Subcutaneous abdominal adipose tissue (tissue), 5 donors: ENCODE measurements around the gene RFX3.

Experiments
- H3K27ac ChIP-seq: one replicate; pipeline ENCODE4 v1.7.0; 2013; ENCODE audit warnings: low read depth, mild to moderate bottlenecking, inconsistent platforms, low read length, moderate library complexity
- H3K27me3 ChIP-seq, 5 donors: one replicate each; pipeline ENCODE4 v1.7.0; 2013; ENCODE audit warnings: low read length in 5 of 5, inconsistent platforms in 1 of 5; ENCODE audit not compliant: control insufficient read depth in 5 of 5, insufficient read depth in 4 of 5
- H3K36me3 ChIP-seq, 5 donors: one replicate each; pipeline ENCODE4 v1.7.0; 2013; ENCODE audit warnings: low read length in 5 of 5; ENCODE audit not compliant: control insufficient read depth in 5 of 5, insufficient read depth in 5 of 5
- H3K4me1 ChIP-seq, 5 donors: one replicate each; pipeline ENCODE4 v1.7.0; 2013; ENCODE audit warnings: low read length in 5 of 5, mild to moderate bottlenecking in 3 of 5, moderate library complexity in 1 of 5; ENCODE audit not compliant: control insufficient read depth in 5 of 5, insufficient read depth in 5 of 5
- H3K4me3 ChIP-seq, 5 donors: one replicate each; pipeline ENCODE4 v1.7.0; 2013; ENCODE audit warnings: low read length in 5 of 5, low read depth in 1 of 5
- H3K9ac ChIP-seq, 5 donors: one replicate each; pipeline ENCODE4 v1.7.0; 2013; ENCODE audit warnings: low read length in 5 of 5, mild to moderate bottlenecking in 4 of 5, moderate library complexity in 3 of 5
- H3K9me3 ChIP-seq, 5 donors: one replicate each; pipeline ENCODE4 v1.7.0; 2013; ENCODE audit warnings: low read length in 5 of 5; ENCODE audit not compliant: control insufficient read depth in 5 of 5
- donor health status: healthy.
- donor health status: healthy.
- donor health status: healthy.
- donor health status: healthy.
- donor health status: healthy.

Gene RFX3

DNA sequence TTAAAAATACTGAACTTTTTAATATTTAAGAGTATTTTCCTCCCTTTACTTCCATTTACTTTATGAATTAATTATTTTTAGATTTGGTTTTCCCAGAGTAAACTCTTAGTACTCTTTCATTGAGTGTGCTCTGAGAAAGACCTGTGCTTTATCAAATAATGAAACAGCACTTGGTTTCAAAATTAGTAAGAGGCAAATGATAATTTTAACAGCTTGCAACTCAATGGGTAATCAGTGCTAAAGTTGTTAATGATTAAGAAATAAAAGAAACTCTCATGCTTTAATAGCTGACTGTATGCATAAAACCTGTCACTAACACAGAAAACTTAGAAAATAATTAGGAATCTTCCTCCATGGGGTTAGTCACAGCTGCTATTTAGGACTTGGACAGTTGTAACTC lies 244.4 kb downstream of the RFX3 start:
- Histone ChIP-seq H3K4me3 (no peak overlapping the region), H3K27ac (no peak overlapping the region), H3K9ac (no peak overlapping the region), H3K36me3 (peaks cover 0 to 6% (median 0%) of the 10 kb centered on the region in 5 donors), H3K4me1 (no peaks in the 10 kb centered on the region), H3K27me3 (no peaks in the 10 kb centered on the region), H3K9me3 (no peaks in the 10 kb centered on the region)

DNA sequence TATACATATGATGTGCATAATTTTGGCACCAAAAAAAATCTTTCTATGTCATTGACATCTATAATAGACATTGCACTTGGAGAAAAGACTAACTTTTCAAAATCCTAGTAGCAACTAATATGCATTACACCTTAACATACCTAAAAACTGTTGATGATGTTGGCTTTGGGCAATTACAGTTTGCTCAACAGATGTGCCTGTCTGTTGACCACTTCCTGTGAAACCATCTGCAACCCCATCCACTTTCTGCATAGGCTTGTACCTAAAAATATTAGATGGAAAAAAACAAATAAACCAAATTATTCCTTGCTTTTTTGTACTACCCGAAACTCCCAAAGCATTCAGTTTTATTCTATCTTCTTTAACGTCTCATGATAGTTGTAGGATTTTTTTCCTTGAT lies 248.6 kb downstream of the RFX3 start:
- Histone ChIP-seq H3K4me1 (no peaks in the 10 kb centered on the region), H3K36me3 (peaks cover 0 to 12% (median 8%) of the 10 kb centered on the region in 5 donors), H3K27me3 (no peaks in the 10 kb centered on the region), H3K27ac (no peak overlapping the region), H3K9me3 (no peaks in the 10 kb centered on the region), H3K9ac (no peak overlapping the region), H3K4me3 (no peak overlapping the region)

DNA sequence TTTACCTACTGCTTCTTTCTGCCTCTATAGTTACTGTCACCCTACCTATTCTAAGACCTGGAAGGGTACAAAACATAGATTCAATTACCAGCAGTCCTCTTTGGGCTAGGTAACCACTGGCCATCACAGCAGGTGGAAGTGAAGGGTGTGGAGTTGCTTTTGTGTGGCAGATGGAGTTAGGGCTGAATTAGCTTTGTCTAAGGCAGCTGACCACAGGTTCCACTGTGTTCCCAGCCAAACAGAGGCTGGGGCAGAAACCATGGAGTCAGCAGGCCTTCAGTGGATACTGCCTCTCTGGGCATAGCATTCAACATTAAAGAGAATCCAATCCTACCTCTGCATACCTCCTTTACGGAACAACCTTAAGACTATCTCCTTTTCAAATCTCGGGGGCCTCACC lies 254.2 kb downstream of the RFX3 start:
- no peaks in the 10 kb centered on the region for H3K27me3 ChIP-seq
- peaks cover 6 to 28% (median 14%) of the 10 kb centered on the region in 5 donors for H3K36me3 ChIP-seq
- no peak overlapping the region for H3K4me3 ChIP-seq
- no peak overlapping the region for H3K9ac ChIP-seq
- no peaks in the 10 kb centered on the region for H3K9me3 ChIP-seq
- no peaks in the 10 kb centered on the region for H3K4me1 ChIP-seq
- no peak overlapping the region for H3K27ac ChIP-seq

DNA sequence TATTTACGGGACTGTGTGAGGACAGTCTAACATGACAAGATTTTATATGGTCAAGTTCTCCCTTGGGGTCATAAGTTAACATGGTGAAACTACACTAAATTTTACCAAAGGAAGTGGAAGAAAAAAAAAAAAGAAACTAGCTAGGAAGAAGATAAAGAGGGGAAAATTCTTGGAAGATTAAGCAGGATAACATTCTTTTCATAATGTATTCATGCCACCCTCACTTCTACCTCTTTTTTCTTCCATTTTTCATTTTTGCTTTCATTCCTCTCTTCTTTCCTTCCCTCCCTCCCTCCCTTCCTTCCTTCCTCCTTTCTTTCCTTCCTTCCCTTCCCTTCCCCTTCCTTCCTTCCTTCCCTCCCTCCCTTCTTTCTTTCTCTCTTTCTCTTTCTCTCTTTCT lies 254.6 kb downstream of the RFX3 start:
- Histone ChIP-seq H3K9ac (no peak overlapping the region), H3K27me3 (no peaks in the 10 kb centered on the region), H3K9me3 (no peaks in the 10 kb centered on the region), H3K27ac (no peak overlapping the region), H3K4me3 (no peak overlapping the region), H3K4me1 (no peaks in the 10 kb centered on the region), H3K36me3 (peaks cover 6 to 28% (median 14%) of the 10 kb centered on the region in 5 donors)

DNA sequence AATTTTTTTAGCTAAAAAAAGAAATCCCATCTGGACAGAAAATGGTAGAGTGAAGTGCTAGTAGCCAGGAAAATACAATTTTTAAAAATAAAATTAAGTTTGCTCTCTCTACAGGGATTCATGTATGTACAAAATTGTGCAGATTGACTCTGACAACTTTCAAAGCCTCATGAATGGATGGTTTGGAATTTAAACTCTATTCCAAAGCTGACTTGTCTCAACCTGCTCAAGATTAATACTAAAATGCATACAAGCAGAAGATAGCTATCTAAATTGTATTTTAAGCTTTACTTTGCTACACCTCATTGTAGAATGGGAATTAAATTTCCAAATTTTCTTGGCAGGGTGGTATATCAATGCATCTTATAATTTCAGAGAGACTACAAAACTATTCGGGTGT lies 257.6 kb downstream of the RFX3 start:
- no peaks in the 10 kb centered on the region for H3K9me3 ChIP-seq
- H3K36me3 ChIP-seq, result peaks cover 2 to 36% (median 14%) of the 10 kb centered on the region in 5 donors
- H3K27me3 ChIP-seq, result no peaks in the 10 kb centered on the region
- H3K4me1 ChIP-seq, result no peaks in the 10 kb centered on the region
- H3K4me3 ChIP-seq, result no peak overlapping the region
- no peak overlapping the region for H3K27ac ChIP-seq
- H3K9ac ChIP-seq, result no peak overlapping the region

DNA sequence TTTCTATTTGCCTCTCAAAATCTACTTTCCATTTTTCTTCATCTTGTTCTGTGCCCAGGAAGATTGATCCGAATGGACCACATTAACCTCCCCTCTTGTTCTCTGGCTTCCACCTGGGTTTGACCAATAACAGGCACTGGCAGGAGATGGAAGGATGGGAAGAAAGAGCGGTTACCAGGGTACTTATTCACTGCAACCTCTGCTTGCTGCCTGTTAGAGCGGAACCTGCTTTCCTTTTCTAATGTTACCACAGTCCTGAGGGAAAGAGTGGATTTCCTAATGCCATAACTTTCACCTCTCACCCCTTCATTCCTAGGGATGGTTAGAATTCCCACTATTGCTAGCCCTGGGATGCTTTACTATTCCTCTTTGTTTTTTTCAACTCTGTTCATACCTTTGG lies 262.1 kb downstream of the RFX3 start:
- Histone ChIP-seq H3K36me3 (peaks cover 4 to 23% (median 12%) of the 10 kb centered on the region in 5 donors), H3K9me3 (no peaks in the 10 kb centered on the region), H3K4me3 (no peak overlapping the region), H3K4me1 (no peaks in the 10 kb centered on the region), H3K27me3 (no peaks in the 10 kb centered on the region), H3K9ac (no peak overlapping the region), H3K27ac (no peak overlapping the region)

DNA sequence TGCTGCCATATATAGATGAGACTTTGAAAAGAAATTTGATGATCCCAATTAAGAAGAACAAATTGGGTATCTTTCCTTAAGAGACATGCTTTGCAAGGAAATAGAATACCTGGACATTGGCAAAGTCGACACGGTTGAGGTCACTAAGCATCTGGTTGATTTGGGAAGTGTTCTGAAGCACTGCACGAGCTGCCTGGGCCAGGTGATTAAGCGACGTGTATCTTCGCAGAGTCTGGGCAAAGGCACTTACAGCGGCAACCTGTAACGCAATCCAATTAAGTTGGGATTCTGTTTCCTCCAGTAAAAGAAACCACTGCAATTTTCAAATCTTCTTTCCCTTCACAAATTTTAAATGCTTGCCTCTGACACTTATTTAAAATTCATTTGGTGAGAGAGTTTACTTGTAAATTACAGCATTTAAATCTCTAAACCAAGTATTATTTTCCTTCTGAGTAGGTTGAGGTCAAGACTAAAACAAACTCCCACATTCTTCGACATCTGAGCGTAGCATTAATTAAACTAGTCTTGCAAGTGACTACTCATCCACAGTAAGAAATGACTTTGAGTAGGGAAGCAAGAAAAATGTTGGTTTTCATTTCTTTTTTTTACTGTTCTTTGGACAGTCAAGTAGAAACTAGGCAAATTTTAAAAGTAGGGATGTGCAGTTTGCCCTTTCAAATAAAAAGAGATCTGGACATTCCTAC lies 262.8 kb downstream of the RFX3 start:
- H3K9ac ChIP-seq, result no peak overlapping the region
- H3K36me3 ChIP-seq, result peaks cover 4 to 23% (median 12%) of the 10 kb centered on the region in 5 donors
- H3K4me1 ChIP-seq, result no peaks in the 10 kb centered on the region
- no peaks in the 10 kb centered on the region for H3K27me3 ChIP-seq
- no peaks in the 10 kb centered on the region for H3K9me3 ChIP-seq
- H3K27ac ChIP-seq, result no peak overlapping the region
- H3K4me3 ChIP-seq, result no peak overlapping the region

DNA sequence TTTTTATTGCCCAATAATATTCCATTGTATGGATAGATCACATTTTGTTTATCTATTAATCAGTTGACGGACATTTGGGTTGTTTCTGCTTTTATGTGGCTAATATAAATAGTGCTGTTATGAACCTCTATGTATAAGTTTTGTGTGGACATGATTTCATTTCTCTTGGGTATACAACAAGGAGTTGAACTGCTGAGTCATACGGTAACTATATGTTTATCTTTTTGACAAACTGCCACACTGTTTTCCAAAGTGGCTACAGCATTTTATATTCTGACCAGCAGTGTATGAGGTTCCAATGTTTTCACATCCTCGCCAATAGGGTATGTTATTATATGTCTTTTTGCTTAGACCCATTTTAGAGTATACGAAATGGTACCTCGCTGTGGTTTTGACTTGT lies 264.3 kb downstream of the RFX3 start:
- no peak overlapping the region for H3K4me3 ChIP-seq
- H3K9ac ChIP-seq, result no peak overlapping the region
- no peaks in the 10 kb centered on the region for H3K9me3 ChIP-seq
- no peaks in the 10 kb centered on the region for H3K27me3 ChIP-seq
- no peaks in the 10 kb centered on the region for H3K4me1 ChIP-seq
- peaks cover 4 to 26% (median 19%) of the 10 kb centered on the region in 5 donors for H3K36me3 ChIP-seq
- no peak overlapping the region for H3K27ac ChIP-seq

DNA sequence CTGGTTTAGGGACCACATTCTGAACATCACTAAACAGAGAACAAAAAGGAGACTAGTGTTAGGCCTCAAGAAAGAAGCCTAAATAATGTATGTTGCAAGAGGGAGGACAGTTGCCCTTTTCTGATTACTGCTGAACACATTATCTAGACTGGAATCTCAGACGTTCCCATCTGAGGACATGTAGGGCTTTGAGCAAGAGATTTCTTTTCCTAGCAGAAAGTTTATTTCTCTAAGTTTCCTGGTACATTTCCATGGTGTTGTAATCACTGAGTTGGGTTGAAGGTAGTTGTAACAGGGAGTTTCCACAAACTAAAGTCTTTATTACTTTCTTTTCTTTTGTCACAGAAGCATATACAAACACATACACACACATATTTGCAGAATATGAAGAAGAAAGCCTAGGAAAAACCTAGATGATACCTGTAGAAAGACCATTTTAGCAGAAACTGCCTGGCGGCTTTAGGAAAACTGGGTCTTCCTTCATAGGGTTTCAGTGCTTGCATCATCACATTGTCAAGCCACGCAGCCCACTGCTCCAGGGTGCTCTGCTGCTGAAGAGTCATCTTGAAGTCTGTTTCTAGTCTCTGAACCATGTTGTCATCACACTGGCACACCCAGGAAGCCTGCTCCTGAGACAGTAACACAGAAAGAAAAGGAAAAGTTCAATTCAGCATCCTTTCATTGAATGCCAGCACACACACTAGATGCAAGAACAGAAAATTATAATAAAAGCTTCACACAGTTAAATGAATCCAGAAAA lies 269.1 kb downstream of the RFX3 start:
- Histone ChIP-seq H3K9me3 (no peaks in the 10 kb centered on the region), H3K9ac (no peak overlapping the region), H3K4me1 (no peaks in the 10 kb centered on the region), H3K36me3 (peaks cover 6 to 20% (median 12%) of the 10 kb centered on the region in 5 donors), H3K27ac (no peak overlapping the region), H3K27me3 (no peaks in the 10 kb centered on the region), H3K4me3 (no peak overlapping the region)

DNA sequence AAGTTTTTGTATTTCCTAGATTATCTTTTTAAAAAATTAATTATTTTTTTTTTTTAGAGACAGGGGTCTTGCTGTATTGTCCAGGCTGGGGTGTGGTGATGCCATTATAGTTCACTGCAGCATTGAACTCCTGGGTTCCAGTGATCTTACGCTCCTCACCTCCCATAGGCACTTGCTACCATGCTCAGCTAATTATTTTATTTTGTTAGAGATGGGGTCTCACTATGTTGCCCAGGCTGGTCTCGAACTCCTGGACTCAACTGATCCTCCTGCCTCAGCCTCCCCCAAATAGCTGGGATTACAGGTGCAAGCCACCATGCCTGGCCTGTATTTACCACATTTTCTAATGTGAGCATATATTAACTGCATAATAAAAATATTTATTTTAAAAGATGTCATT lies 274.5 kb downstream of the RFX3 start:
- no peak overlapping the region for H3K9ac ChIP-seq
- no peak overlapping the region for H3K4me3 ChIP-seq
- no peaks in the 10 kb centered on the region for H3K4me1 ChIP-seq
- no peaks in the 10 kb centered on the region for H3K9me3 ChIP-seq
- no peak overlapping the region for H3K27ac ChIP-seq
- peaks cover 3 to 22% (median 12%) of the 10 kb centered on the region in 5 donors for H3K36me3 ChIP-seq
- no peaks in the 10 kb centered on the region for H3K27me3 ChIP-seq
